ENCODE data around the gene CACNA1H.
"Not testable (repeated sequence)": the region's sequence is repeated elsewhere in the genome, so short reads cannot be mapped to it uniquely, and the experiment has no call there.

Gene CACNA1H

GRCh38 chr16:1244881-1245280, 92.0 kb downstream of the CACNA1H start:
- no peak overlapping the region for H3K4me3 ChIP-seq (replicated peaks; ENCODE audit: low read depth, low read length)
- no peak for DNase-seq (ENCODE audit: low read depth)
- TF ChIP-seq CTCF (IDR thresholded peaks at IDR 0.05; ENCODE audit: low read length, missing control alignments) = no peak

- TF ChIP-seq CTCF (IDR thresholded peaks at IDR 0.05; ENCODE audit: low read length, missing control alignments) = no peak
- no peak for DNase-seq (ENCODE audit: low read depth)
- no peak overlapping the region for H3K4me3 ChIP-seq (replicated peaks; ENCODE audit: low read depth, low read length)
These were observed 92.6 kb downstream of the CACNA1H start for GRCh38 chr16:1245452-1246020.

- H3K4me3 ChIP-seq (replicated peaks; ENCODE audit: low read depth, low read length); DNase-seq (ENCODE audit: low read depth): not testable (repeated sequence)
These were observed 95.1 kb downstream of the CACNA1H start for GRCh38 chr16:1247903-1248537.

- not testable (repeated sequence) for H3K4me3 ChIP-seq (replicated peaks; ENCODE audit: low read depth, low read length); DNase-seq (ENCODE audit: low read depth)
These were observed 96.3 kb downstream of the CACNA1H start for GRCh38 chr16:1249031-1249755.

- H3K4me3 ChIP-seq (replicated peaks; ENCODE audit: low read depth, low read length) = not testable (repeated sequence)
These were observed 100.9 kb downstream of the CACNA1H start for GRCh38 chr16:1253701-1254364.

GRCh38 chr16:1254821-1255220, 101.9 kb downstream of the CACNA1H start:
- not testable (repeated sequence) for H3K4me3 ChIP-seq (replicated peaks; ENCODE audit: low read depth, low read length)

More at GRCh38 chr16:1253701-1254364, 100.9 kb downstream of the CACNA1H start:
- DNase-seq (ENCODE audit: low read depth) = not testable (repeated sequence)

GRCh38 chr16:1255276-1256122, 102.6 kb downstream of the CACNA1H start, which contains the start of gene TPSD1:
TPSD1 (plus strand) TSS chr16:1256069; CDS start chr16:1256281, 212 bp downstream.
- not testable (repeated sequence) for H3K4me3 ChIP-seq (replicated peaks; ENCODE audit: low read depth, low read length); DNase-seq (ENCODE audit: low read depth)

More at GRCh38 chr16:1254821-1255220, 101.9 kb downstream of the CACNA1H start:
- DNase-seq (ENCODE audit: low read depth) = not testable (repeated sequence)

- DNase-seq (ENCODE audit: low read depth) = not testable (repeated sequence)
These were observed 103.5 kb downstream of the CACNA1H start for GRCh38 chr16:1256296-1256873.

GRCh38 chr16:1256874-1257322, 104.0 kb downstream of the CACNA1H start:
- no peak overlapping the region for H3K4me3 ChIP-seq (replicated peaks; ENCODE audit: low read depth, low read length)
- DNase-seq (ENCODE audit: low read depth) = no peak
- TF ChIP-seq CTCF (IDR thresholded peaks at IDR 0.05; ENCODE audit: low read length, missing control alignments) = no peak

More at GRCh38 chr16:1256296-1256873, 103.5 kb downstream of the CACNA1H start:
- not testable (repeated sequence) for H3K4me3 ChIP-seq (replicated peaks; ENCODE audit: low read depth, low read length)
